IMR-90 (cell line): ENCODE data around the gene C6orf52. TPM values are rescaled to one million over a fixed set of nuclear protein-coding genes. Genes with fewer than 3 reads are reported as not detected.

ENCODE experiments used
- ATAC-seq: fragments of 200-7000 bp; cut with Tn5 transposase; 2 replicates; pipeline ENCODE4 v1.9.1; 2020; ENCODE audit warnings: low read depth, mild to moderate bottlenecking, moderate library complexity
- BruUV-seq: library from RNA; stranded (reverse); fragments of 400-500 nt; replicated peaks from 2 replicates; lab custom pipeline; 2021; lab: Mats Ljungman, UMichigan
- CTCF ChIA-PET: fragments of 300-600 bp; formaldehyde crosslinking; extraction: SDS; loops from one replicate; lab custom pipeline; 2021; ENCODE audit warnings: antibody characterized with exemption; lab: Yijun Ruan, JAX
- POLR2A ChIA-PET: fragments of 300-600 bp; sonication (Branson Sonifier 250); formaldehyde crosslinking; loops from one replicate; lab custom pipeline; 2022; ENCODE audit warnings: antibody characterized with exemption; ENCODE audit not compliant: unreplicated experiment; lab: Charles Lee
- DNase-seq: peaks from one replicate; pipeline ENCODE4 v3.0.0; 2013
- H2AFZ ChIP-seq: replicated peaks from 2 replicates; pipeline ENCODE3; 2013; ENCODE audit warnings: low read length, mild to moderate bottlenecking; ENCODE audit not compliant: poor library complexity
- H2AK5ac ChIP-seq: 2 replicates; pipeline ENCODE4 v1.6.1; 2013; ENCODE audit warnings: low read depth, low read length, inconsistent platforms
- H2AK9ac ChIP-seq: replicated peaks from 2 replicates; pipeline ENCODE3; 2013; ENCODE audit warnings: mild to moderate bottlenecking, low read depth, low read length, moderate library complexity; ENCODE audit not compliant: poor library complexity
- H2BK120ac ChIP-seq: 2 replicates; pipeline ENCODE4 v1.6.1; 2013; ENCODE audit warnings: low read depth, low read length, inconsistent platforms
- H2BK15ac ChIP-seq: 3 replicates; pipeline ENCODE4 v1.6.1; 2013; ENCODE audit warnings: low read depth, low read length, inconsistent platforms
- H2BK20ac ChIP-seq: 2 replicates; pipeline ENCODE4 v1.6.1; 2013; ENCODE audit warnings: low read depth, mild to moderate bottlenecking, inconsistent platforms, low read length, moderate library complexity
- H2BK5ac ChIP-seq: 2 replicates; pipeline ENCODE4 v1.6.1; 2013; ENCODE audit warnings: mild to moderate bottlenecking, low read depth, low read length, inconsistent platforms; ENCODE audit not compliant: poor library complexity, severe bottlenecking
- H3K14ac ChIP-seq: replicated peaks from 2 replicates; pipeline ENCODE4 v1.6.1; 2013; ENCODE audit warnings: low read depth, low read length, inconsistent platforms
- H3K18ac ChIP-seq: 2 replicates; pipeline ENCODE4 v1.6.1; 2013; ENCODE audit warnings: low read depth, low read length, control low read depth
- H3K23ac ChIP-seq: 2 replicates; pipeline ENCODE4 v1.6.1; 2013; ENCODE audit warnings: low read depth, low read length, inconsistent platforms
- H3K27ac ChIP-seq: 2 replicates; pipeline ENCODE4 v1.5.1; 2013; ENCODE audit warnings: mild to moderate bottlenecking, control low read depth, low read length; ENCODE audit not compliant: insufficient read depth
- H3K27me3 ChIP-seq: 2 replicates; pipeline ENCODE4 v1.6.1; 2013; ENCODE audit warnings: low read length; ENCODE audit not compliant: control insufficient read depth, insufficient read depth
- H3K36me3 ChIP-seq: 2 replicates; pipeline ENCODE4 v1.6.1; 2013; ENCODE audit warnings: low read length, mixed read lengths; ENCODE audit not compliant: control insufficient read depth, insufficient read depth
- H3K4ac ChIP-seq: 2 replicates; pipeline ENCODE4 v1.6.1; 2013; ENCODE audit warnings: low read depth, low read length, inconsistent platforms
- H3K4me1 ChIP-seq: 2 replicates; pipeline ENCODE4 v1.6.1; 2013; ENCODE audit warnings: low read length, mixed read lengths; ENCODE audit not compliant: control insufficient read depth, insufficient read depth
- H3K4me2 ChIP-seq: 2 replicates; pipeline ENCODE4 v1.6.1; 2013; ENCODE audit warnings: low read depth, mild to moderate bottlenecking, control low read depth, low read length, moderate library complexity
- H3K4me3 ChIP-seq: 2 replicates; pipeline ENCODE4 v1.5.1; 2013; ENCODE audit warnings: low read depth, mild to moderate bottlenecking, control low read depth, low read length, moderate library complexity; ENCODE audit not compliant: insufficient read depth
- H3K56ac ChIP-seq: 2 replicates; pipeline ENCODE4 v1.6.1; 2013; ENCODE audit warnings: low read length, inconsistent platforms; ENCODE audit not compliant: insufficient read depth; ENCODE audit errors: extremely low read depth
- H3K79me1 ChIP-seq, 2 experiments: 2 replicates each; pipeline ENCODE4 v1.6.1; 2013; ENCODE audit warnings: low read length in 2 of 2, inconsistent platforms in 1 of 2, low read depth in 1 of 2
- H3K9ac ChIP-seq: 2 replicates; pipeline ENCODE4 v1.6.1; 2013; ENCODE audit warnings: low read depth, low read length, control low read depth
- H3K9me1 ChIP-seq: 2 replicates; pipeline ENCODE4 v1.6.1; 2013; ENCODE audit warnings: low read length, inconsistent platforms; ENCODE audit not compliant: insufficient read depth
- H3K9me3 ChIP-seq: 2 replicates; pipeline ENCODE4 v1.6.1; 2013; ENCODE audit warnings: low read length; ENCODE audit not compliant: control insufficient read depth, insufficient read depth
- H4K20me1 ChIP-seq: 2 replicates; pipeline ENCODE4 v1.6.1; 2013; ENCODE audit warnings: low read length, inconsistent platforms; ENCODE audit not compliant: insufficient read depth
- H4K5ac ChIP-seq: 2 replicates; pipeline ENCODE4 v1.6.1; 2013; ENCODE audit warnings: mild to moderate bottlenecking, low read depth, low read length, control low read depth
- H4K8ac ChIP-seq, 2 experiments: 2 replicates each; pipeline ENCODE4 v1.6.1; 2013; ENCODE audit warnings: low read depth in 2 of 2, low read length in 2 of 2, control low read depth in 1 of 2, inconsistent platforms in 1 of 2
- H4K91ac ChIP-seq: 2 replicates; pipeline ENCODE4 v1.6.1; 2013; ENCODE audit warnings: low read depth, low read length, inconsistent platforms; ENCODE audit not compliant: insufficient read depth
- CHD1 ChIP-seq: IDR thresholded peaks from 2 replicates; pipeline ENCODE4 v1.6.1; 2012; ENCODE audit warnings: low read depth, low read length, improper control_type of control experiment
- ELK1 ChIP-seq: fragments of 150-350 bp; IDR thresholded peaks from 2 replicates; pipeline ENCODE4 v1.6.1; 2016; ENCODE audit warnings: low read depth, mild to moderate bottlenecking, low read length, moderate library complexity, borderline replicate concordance
- MXI1 ChIP-seq: IDR thresholded peaks from 2 replicates; pipeline ENCODE4 v1.6.1; 2012; ENCODE audit warnings: low read depth, mild to moderate bottlenecking, low read length, moderate library complexity, borderline replicate concordance
- NFE2L2 ChIP-seq: fragments of 150-350 bp; IDR thresholded peaks from 2 replicates; pipeline ENCODE4 v1.6.1; 2016; ENCODE audit warnings: low read depth, mild to moderate bottlenecking, low read length
- POLR2A ChIP-seq: IDR thresholded peaks from 2 replicates; pipeline ENCODE4 v1.6.1; 2012; ENCODE audit warnings: mild to moderate bottlenecking, low read depth, low read length
- RAD21 ChIP-seq: IDR thresholded peaks from 2 replicates; pipeline ENCODE4 v1.6.1; 2012; ENCODE audit warnings: low read length, improper control_type of control experiment
- RCOR1 ChIP-seq: IDR thresholded peaks from 2 replicates; pipeline ENCODE4 v1.6.1; 2012; ENCODE audit warnings: mild to moderate bottlenecking, low read length, improper control_type of control experiment; ENCODE audit not compliant: insufficient replicate concordance
- RFX5 ChIP-seq: IDR thresholded peaks from 2 replicates; pipeline ENCODE4 v1.8.0; 2012; ENCODE audit warnings: low read depth, mild to moderate bottlenecking, low read length, moderate library complexity
- SMC3 ChIP-seq: fragments of 150-350 bp; IDR thresholded peaks from 2 replicates; pipeline ENCODE4 v1.6.1; 2016; ENCODE audit warnings: low read depth, mild to moderate bottlenecking, antibody characterized with exemption, low read length, moderate library complexity
- USF2 ChIP-seq: fragments of 150-350 bp; IDR thresholded peaks from 2 replicates; pipeline ENCODE4 v1.6.1; 2017; ENCODE audit warnings: mild to moderate bottlenecking, antibody characterized with exemption, low read length, low read depth
- WGBS, 2 experiments: methylation state at CpG; one replicate each; pipeline versions ENCODE4 v1.1.5 to v1.1.7; 2013; ENCODE audit warnings: missing lambda C conversion rate in 2 of 2; ENCODE audit not compliant: insufficient read length in 1 of 2; ENCODE audit errors: extremely low coverage in 2 of 2; 5-methylcytosine and 5-hydroxymethylcytosine counted together
- dilution Hi-C: fragments of 300-500 bp; cut with HindIII; formaldehyde crosslinking; loops from one replicate; pipeline ENCODE4 v1.14.3; 2018; ENCODE audit warnings: low sequenced_read_pairs; ENCODE audit not compliant: unreplicated experiment
- in situ Hi-C: fragments of 300-500 bp; cut with MboI; formaldehyde crosslinking; loops from 3 replicates; pipeline ENCODE4 v1.14.3; 2019; ENCODE audit warnings: low sequenced_read_pairs, inconsistent platforms, mixed read lengths
- intact Hi-C: fragments of 100-400 bp; cut with micrococcal nuclease; formaldehyde crosslinking; loops from 2 replicates; pipeline ENCODE4 v1.10.0; 2022
- polyA plus RNA-seq, 3 experiments: library from polyadenylated mRNA; depleted of rRNA; stranded (reverse); fragments of >200 nt; gene quantifications; 2 replicates each; pipeline ENCODE4 v1.2.3, GENCODE V29; 2012; ENCODE audit warnings: low replicate concordance in 1 of 3
- total RNA-seq: library from RNA; depleted of rRNA; stranded (reverse); fragments of >200 nt; gene quantifications from 2 replicates; pipeline ENCODE4 v1.2.3, GENCODE V29; 2012
- TF ChIP-seq, protein P1 (sequence below): conservative IDR thresholded peaks from 2 replicates; pipeline ENCODE4 v1.5.1; 2012; ENCODE audit warnings: mild to moderate bottlenecking, low read depth, low read length, improper control_type of control experiment

Gene C6orf52
- total and polyA plus RNA-seq, 2 of the 4 experiments (the other 2 are of a cell fraction): 0.31 TPM; not detected in 1

DNA sequence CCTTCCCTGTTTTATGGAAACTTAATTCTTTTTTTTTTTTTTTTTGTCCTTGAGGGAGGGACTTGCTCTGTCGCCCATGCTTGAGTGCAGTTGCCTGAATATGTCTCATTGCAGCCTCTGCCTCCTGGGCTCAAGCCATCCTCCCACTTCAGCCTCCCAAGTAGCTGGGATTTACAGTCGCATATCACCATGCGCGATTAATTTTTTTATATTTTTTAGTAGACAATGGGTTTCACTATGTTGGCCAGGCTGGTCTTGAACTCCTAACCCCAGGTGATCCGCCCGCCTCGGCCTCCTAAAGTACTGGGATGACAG lies 29.1 kb upstream of the C6orf52 start:
- 22% methylated on average over 3 of the region's 7 CpGs; no CpG with 5 or more reads in 1 of the 2 experiments for WGBS, 2 experiments
- Histone ChIP-seq H3K4me1 (peaks cover 6% of the 10 kb centered on the region), H2AFZ (peak overlapping the region; percentile 90), H3K23ac (peak overlapping the region; percentile 99), H3K36me3 (peaks cover 23% of the 10 kb centered on the region), H3K27ac (peak overlapping the region; percentile 91), H3K4ac (peak overlapping the region; percentile 81), H3K56ac (peak overlapping the region; percentile 94), H3K9me3 (peaks cover 3% of the 10 kb centered on the region), H4K5ac (peak overlapping the region; percentile 47), H4K91ac (peak overlapping the region; percentile 78), H3K4me3 (peak overlapping the region; percentile 91), H2AK9ac (peak overlapping the region; percentile 87), H4K8ac (peak overlapping the region; percentile 83 to 86), H3K18ac (peak overlapping the region; percentile 77), H2BK120ac (peak overlapping the region; percentile 31; the same call in 1 of the 2 replicates), H2BK5ac (peak overlapping the region; percentile 78), H3K79me1 (peaks cover 31 to 62% of the 10 kb centered on the region in 2 experiments), H3K14ac (peak overlapping the region; percentile 89), H3K4me2 (peak overlapping the region; percentile 76), H3K9ac (peak overlapping the region; percentile 97), H3K27me3 (no peaks in the 10 kb centered on the region), H2AK5ac (peak overlapping the region; percentile 63; the same call in 1 of the 2 replicates), H2BK20ac (no peak overlapping the region), H4K20me1 (peaks cover 7% of the 10 kb centered on the region; the same call in 1 of the 2 replicates), H2BK15ac (no peak overlapping the region; the same call in 2 of the 3 replicates), H3K9me1 (peaks cover 13% of the 10 kb centered on the region)
- no peak for ATAC-seq
- POLR2A ChIA-PET: no interaction called here
- CTCF ChIA-PET: interaction anchor here (0.9 to 1.4 kb wide), 2 partner anchors 11 to 219 kb away, joined by 3 read pairs; no protein-coding TSS in a partner anchor
- intact Hi-C loops (loop anchor here (1.0 to 5.0 kb wide), 3 partner anchors 24 to 79 kb away; partner anchors contain the start of genes C6orf52, PAK1IP1 and TMEM14B), dilution Hi-C loops (no loop called here), in situ Hi-C loops (no loop called here)
- DNase-seq: peak; percentile 9
- TF ChIP-seq USF2 (no peak), CHD1 (no peak), SMC3 (no peak), RCOR1 (no peak), RAD21 (no peak), ELK1 (no peak), MXI1 (no peak), RFX5 (no peak), NFE2L2 (no peak), POLR2A (no peak)
- TF ChIP-seq, protein P1, sequence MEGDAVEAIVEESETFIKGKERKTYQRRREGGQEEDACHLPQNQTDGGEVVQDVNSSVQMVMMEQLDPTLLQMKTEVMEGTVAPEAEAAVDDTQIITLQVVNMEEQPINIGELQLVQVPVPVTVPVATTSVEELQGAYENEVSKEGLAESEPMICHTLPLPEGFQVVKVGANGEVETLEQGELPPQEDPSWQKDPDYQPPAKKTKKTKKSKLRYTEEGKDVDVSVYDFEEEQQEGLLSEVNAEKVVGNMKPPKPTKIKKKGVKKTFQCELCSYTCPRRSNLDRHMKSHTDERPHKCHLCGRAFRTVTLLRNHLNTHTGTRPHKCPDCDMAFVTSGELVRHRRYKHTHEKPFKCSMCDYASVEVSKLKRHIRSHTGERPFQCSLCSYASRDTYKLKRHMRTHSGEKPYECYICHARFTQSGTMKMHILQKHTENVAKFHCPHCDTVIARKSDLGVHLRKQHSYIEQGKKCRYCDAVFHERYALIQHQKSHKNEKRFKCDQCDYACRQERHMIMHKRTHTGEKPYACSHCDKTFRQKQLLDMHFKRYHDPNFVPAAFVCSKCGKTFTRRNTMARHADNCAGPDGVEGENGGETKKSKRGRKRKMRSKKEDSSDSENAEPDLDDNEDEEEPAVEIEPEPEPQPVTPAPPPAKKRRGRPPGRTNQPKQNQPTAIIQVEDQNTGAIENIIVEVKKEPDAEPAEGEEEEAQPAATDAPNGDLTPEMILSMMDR: no peak
- TSS peak; percentile 82 for BruUV-seq
